IPS DF 6.9 (cell line): ENCODE measurements around the gene SPTBN5.

ENCODE experiments used
- DNase-seq: peaks from one replicate; pipeline ENCODE4 v3.0.0-alpha.2; 2013; ENCODE audit warnings: low read depth, low spot score
- H3K27ac ChIP-seq: one replicate; pipeline ENCODE4 v1.5.1; 2013; ENCODE audit warnings: low read length, control low read depth
- H3K27me3 ChIP-seq: 2 replicates; pipeline ENCODE4 v1.6.1; 2013; ENCODE audit warnings: mild to moderate bottlenecking, low read length; ENCODE audit not compliant: control insufficient read depth, insufficient read depth
- H3K36me3 ChIP-seq: 2 replicates; pipeline ENCODE4 v1.6.1; 2013; ENCODE audit warnings: low read length; ENCODE audit not compliant: control insufficient read depth, insufficient read depth
- H3K4me1 ChIP-seq: 2 replicates; pipeline ENCODE4 v1.6.1; 2013; ENCODE audit warnings: low read length; ENCODE audit not compliant: control insufficient read depth, insufficient read depth
- H3K4me3 ChIP-seq: 2 replicates; pipeline ENCODE4 v1.5.1; 2013; ENCODE audit warnings: mild to moderate bottlenecking, low read length
- H3K9me3 ChIP-seq: 2 replicates; pipeline ENCODE4 v1.6.1; 2013; ENCODE audit warnings: low read length, inconsistent platforms; ENCODE audit not compliant: control insufficient read depth, insufficient read depth
- WGBS: extraction: QIAGEN DNeasy Blood & Tissue Kit; methylation state at CpG from one replicate; pipeline ENCODE4 v1.1.7; 2013; ENCODE audit warnings: mixed read lengths, missing lambda C conversion rate; ENCODE audit not compliant: insufficient read length, insufficient coverage; 5-methylcytosine and 5-hydroxymethylcytosine counted together

Gene SPTBN5

GRCh38 chr15:41893422-41894250 lies at the start of gene SPTBN5:
TSS of gene SPTBN5 (minus strand) at chr15:41894053. CDS start at chr15:41893497, 556 bp downstream.
- Histone ChIP-seq H3K9me3 (no peaks in the 10 kb centered on the region), H3K27me3 (no peaks in the 10 kb centered on the region), H3K27ac (no peak within 1 kb of the TSS), H3K4me1 (0 out of 2 replicates have a peak, but pooled peaks cover 2% of the 10 kb centered on the region), H3K36me3 (no peaks in the 10 kb centered on the region), H3K4me3 (no peak within 1 kb of the TSS)
- no CpG with 5 or more reads among the region's 15 CpGs for WGBS
- no peak for DNase-seq

DNA sequence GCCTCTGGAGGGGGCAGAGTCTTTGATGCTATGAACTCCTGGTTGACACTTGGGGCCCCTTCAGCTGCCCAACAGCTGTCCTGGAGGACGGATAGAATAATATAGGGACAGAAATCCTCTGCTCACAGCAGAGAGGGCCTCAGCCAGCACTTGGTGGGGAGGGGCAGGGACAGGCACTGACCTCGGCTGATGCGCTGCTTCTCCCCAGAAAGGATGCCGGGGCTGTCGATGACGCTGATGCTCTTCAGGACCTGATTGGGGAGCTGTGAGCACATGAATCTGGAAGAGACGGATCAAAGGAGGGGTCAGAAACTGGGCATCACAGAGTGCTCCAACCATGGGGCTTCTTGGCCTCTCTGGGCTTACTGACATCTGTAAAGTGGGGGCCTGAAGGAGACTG lies 49.0 kb upstream of the SPTBN5 start:
- H3K4me1 ChIP-seq = no peaks in the 10 kb centered on the region
- WGBS = no CpG with 5 or more reads among the region's 7 CpGs
- H3K27me3 ChIP-seq = no peaks in the 10 kb centered on the region
- no peak overlapping the region for H3K4me3 ChIP-seq
- no peaks in the 10 kb centered on the region for H3K9me3 ChIP-seq
- H3K27ac ChIP-seq = no peak overlapping the region
- no peak for DNase-seq
- peaks cover 8% of the 10 kb centered on the region; the same call in 1 of the 2 replicates for H3K36me3 ChIP-seq

- Histone ChIP-seq H3K9me3 (no peaks in the 10 kb centered on the region), H3K36me3 (peaks cover 8% of the 10 kb centered on the region; the same call in 1 of the 2 replicates), H3K27me3 (no peaks in the 10 kb centered on the region), H3K27ac (no peak overlapping the region), H3K4me3 (no peak overlapping the region), H3K4me1 (no peaks in the 10 kb centered on the region)
- WGBS = no CpG with 5 or more reads among the region's 22 CpGs
- DNase-seq = no peak
These were observed 48.0 kb upstream of the SPTBN5 start for GRCh38 chr15:41941644-41942415.

- no CpG with 5 or more reads among the region's 13 CpGs for WGBS
- Histone ChIP-seq H3K9me3 (no peaks in the 10 kb centered on the region), H3K36me3 (peaks cover 6% of the 10 kb centered on the region; the same call in 1 of the 2 replicates), H3K27me3 (no peaks in the 10 kb centered on the region), H3K27ac (no peak overlapping the region), H3K4me1 (no peaks in the 10 kb centered on the region), H3K4me3 (no peak overlapping the region)
- DNase-seq = no peak
These were observed 46.6 kb upstream of the SPTBN5 start for GRCh38 chr15:41940441-41940857.

DNA sequence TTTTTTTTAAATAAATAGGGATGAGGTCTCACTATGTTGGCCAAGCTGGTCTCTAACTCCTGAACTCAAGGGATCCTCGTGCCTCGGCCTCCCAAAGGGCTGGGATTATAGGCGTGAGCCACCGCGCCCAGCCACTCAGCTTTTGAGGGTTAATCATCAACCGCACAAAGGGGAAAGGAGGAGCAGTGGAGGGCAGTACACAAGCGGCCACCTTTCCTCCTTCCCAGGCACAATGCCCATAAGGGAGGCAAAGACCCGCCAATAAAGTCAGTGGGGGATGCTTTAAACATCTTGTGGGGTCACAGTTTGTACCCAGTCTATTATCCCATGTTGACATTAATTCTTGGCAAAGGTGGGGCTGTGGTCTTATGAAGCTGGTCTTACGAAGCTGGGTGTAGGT lies 46.1 kb upstream of the SPTBN5 start:
- H3K27me3 ChIP-seq = no peaks in the 10 kb centered on the region
- H3K27ac ChIP-seq = no peak overlapping the region
- WGBS = no CpG with 5 or more reads among the region's 9 CpGs
- no peaks in the 10 kb centered on the region for H3K9me3 ChIP-seq
- DNase-seq = no peak
- H3K4me1 ChIP-seq = peaks cover 1% of the 10 kb centered on the region; the same call in 1 of the 2 replicates
- H3K36me3 ChIP-seq = peaks cover 6% of the 10 kb centered on the region; the same call in 1 of the 2 replicates
- no peak overlapping the region for H3K4me3 ChIP-seq

- no CpG with 5 or more reads among the region's 4 CpGs for WGBS
- no peak overlapping the region for H3K4me3 ChIP-seq
- DNase-seq = no peak
- peaks cover 4% of the 10 kb centered on the region; the same call in 1 of the 2 replicates for H3K4me1 ChIP-seq
- no peaks in the 10 kb centered on the region for H3K27me3 ChIP-seq
- H3K9me3 ChIP-seq = no peaks in the 10 kb centered on the region
- peaks cover 6% of the 10 kb centered on the region; the same call in 1 of the 2 replicates for H3K36me3 ChIP-seq
- no peak overlapping the region for H3K27ac ChIP-seq
These were observed 43.7 kb upstream of the SPTBN5 start for GRCh38 chr15:41937568-41937923.

GRCh38 chr15:41936649-41937567 lies 43.1 kb upstream of the SPTBN5 start:
- Histone ChIP-seq H3K27me3 (no peaks in the 10 kb centered on the region), H3K9me3 (no peaks in the 10 kb centered on the region), H3K36me3 (peaks cover 6% of the 10 kb centered on the region; the same call in 1 of the 2 replicates), H3K4me3 (no peak overlapping the region), H3K4me1 (peaks cover 4% of the 10 kb centered on the region; the same call in 1 of the 2 replicates), H3K27ac (no peak overlapping the region)
- no peak for DNase-seq
- WGBS = no CpG with 5 or more reads among the region's 19 CpGs

DNA sequence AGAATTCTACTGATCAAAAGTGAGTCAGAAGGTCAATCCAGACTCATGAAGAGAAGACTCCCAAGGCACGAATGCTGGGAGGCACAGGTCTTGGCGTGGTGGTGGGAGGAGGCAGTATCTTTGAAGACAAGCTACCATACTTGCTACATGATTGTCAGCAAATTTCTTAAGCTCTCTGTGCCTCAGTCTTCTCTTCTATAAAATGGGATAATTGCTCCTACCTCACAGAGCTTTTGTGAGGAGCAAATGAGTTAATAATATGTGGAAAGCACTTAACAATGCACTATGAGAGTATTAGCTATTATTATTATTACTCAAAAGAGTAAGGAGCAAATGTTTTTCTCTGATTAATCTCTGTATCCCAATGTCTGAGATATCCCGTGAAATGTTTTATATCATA lies 42.3 kb upstream of the SPTBN5 start:
- no CpG with 5 or more reads among the region's 3 CpGs for WGBS
- Histone ChIP-seq H3K36me3 (peaks cover 6% of the 10 kb centered on the region; the same call in 1 of the 2 replicates), H3K4me1 (peaks cover 4% of the 10 kb centered on the region; the same call in 1 of the 2 replicates), H3K4me3 (no peak overlapping the region), H3K27me3 (no peaks in the 10 kb centered on the region), H3K9me3 (no peaks in the 10 kb centered on the region), H3K27ac (no peak overlapping the region)
- DNase-seq = no peak

DNA sequence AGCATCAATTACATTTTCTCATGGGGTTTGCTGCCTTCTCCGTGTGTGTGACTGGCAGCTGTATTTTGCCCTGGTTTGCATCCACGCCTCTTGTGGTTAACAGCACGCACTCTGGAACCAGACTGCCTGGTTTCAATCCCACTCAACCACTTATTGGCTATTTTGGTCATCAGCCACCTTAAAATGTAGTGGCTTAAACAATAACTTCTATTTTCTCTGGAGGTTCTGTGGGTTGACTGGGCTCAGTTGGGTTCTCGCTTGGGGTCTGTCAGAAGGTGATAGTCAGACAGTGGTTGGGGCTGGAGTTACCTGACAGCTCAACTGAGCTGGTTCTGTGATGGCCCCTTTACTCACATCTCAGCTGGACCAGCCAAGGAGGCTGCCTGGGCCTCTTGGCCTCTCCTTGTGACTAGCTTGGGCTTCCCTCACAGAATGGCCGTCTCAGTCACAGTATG lies 41.7 kb upstream of the SPTBN5 start:
- Histone ChIP-seq H3K4me1 (peaks cover 4% of the 10 kb centered on the region; the same call in 1 of the 2 replicates), H3K36me3 (peaks cover 6% of the 10 kb centered on the region; the same call in 1 of the 2 replicates), H3K27ac (no peak overlapping the region), H3K9me3 (no peaks in the 10 kb centered on the region), H3K27me3 (no peaks in the 10 kb centered on the region), H3K4me3 (no peak overlapping the region)
- DNase-seq = no peak
- no CpG with 5 or more reads among the region's 5 CpGs for WGBS
